ENCODE measurements around the gene CES3.

DNA sequence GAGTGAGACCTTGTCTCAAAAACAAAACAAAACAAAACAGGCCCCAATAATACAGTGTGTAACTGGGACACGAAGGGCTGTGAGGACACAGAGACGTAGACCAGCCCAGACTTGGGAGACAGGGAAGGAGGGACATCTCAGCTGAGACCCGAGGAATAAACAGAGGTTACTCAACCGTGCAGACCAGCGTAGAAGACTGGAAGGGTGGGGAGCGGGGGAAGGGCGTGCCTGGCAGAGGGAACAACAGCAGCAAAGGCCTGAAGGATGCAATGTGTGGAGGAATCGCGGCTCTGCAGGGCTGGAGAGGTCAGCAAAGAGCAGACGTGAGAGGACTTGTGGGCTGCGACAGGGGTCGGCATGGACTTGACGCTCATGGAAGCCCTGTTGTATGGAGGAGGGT lies 15.7 kb downstream of the CES3 start:
- TF ChIP-seq, protein P1, sequence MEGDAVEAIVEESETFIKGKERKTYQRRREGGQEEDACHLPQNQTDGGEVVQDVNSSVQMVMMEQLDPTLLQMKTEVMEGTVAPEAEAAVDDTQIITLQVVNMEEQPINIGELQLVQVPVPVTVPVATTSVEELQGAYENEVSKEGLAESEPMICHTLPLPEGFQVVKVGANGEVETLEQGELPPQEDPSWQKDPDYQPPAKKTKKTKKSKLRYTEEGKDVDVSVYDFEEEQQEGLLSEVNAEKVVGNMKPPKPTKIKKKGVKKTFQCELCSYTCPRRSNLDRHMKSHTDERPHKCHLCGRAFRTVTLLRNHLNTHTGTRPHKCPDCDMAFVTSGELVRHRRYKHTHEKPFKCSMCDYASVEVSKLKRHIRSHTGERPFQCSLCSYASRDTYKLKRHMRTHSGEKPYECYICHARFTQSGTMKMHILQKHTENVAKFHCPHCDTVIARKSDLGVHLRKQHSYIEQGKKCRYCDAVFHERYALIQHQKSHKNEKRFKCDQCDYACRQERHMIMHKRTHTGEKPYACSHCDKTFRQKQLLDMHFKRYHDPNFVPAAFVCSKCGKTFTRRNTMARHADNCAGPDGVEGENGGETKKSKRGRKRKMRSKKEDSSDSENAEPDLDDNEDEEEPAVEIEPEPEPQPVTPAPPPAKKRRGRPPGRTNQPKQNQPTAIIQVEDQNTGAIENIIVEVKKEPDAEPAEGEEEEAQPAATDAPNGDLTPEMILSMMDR (IDR thresholded peaks at IDR 0.05) = no peak
- no peak for TF ChIP-seq ZFX (IDR thresholded peaks at IDR 0.05; ENCODE audit: borderline replicate concordance)
